22Rv1 (cell line): ENCODE data around the gene CXCL5.

Experiments
- CTCF ChIP-seq: fragments of 450-650 bp; IDR thresholded peaks from 2 replicates; pipeline ENCODE4 v1.5.1; 2017; ENCODE audit warnings: mild to moderate bottlenecking
- ZFX ChIP-seq: fragments of 450-650 bp; IDR thresholded peaks from 2 replicates; pipeline ENCODE4 v1.6.1; 2017; ENCODE audit warnings: antibody characterized with exemption, borderline replicate concordance

- TF ChIP-seq CTCF = no peak
- no peak for TF ChIP-seq ZFX
These were observed 24.1 kb downstream of the CXCL5 start for GRCh38 chr4:73974352-73974751.
